GM12878 (cell line): ENCODE data around the gene SLC9B1. TPM values are rescaled to one million over a fixed set of nuclear protein-coding genes. Genes with fewer than 3 reads are reported as not detected.

Experiments
- BRCA1 ChIP-seq: IDR thresholded peaks from 2 replicates; pipeline ENCODE4 v1.6.1; 2011; ENCODE audit warnings: low read depth, low read length, improper control_type of control experiment
- CBX5 ChIP-seq: sonication (generic); IDR thresholded peaks from 2 replicates; pipeline ENCODE4 v1.6.1; 2016; ENCODE audit warnings: low read depth, moderate library complexity, mild to moderate bottlenecking, inconsistent platforms
- CEBPB ChIP-seq, 2 experiments: fragments of 150-350 bp in 1 of 2; IDR thresholded peaks; 2 replicates each; pipeline ENCODE4 v1.6.1; 2012 to 2014; ENCODE audit warnings: low read depth in 2 of 2, low read length in 2 of 2, borderline replicate concordance in 1 of 2, inconsistent platforms in 1 of 2
- EP300 ChIP-seq, 2 experiments: fragments of 150-350 bp in 1 of 2; IDR thresholded peaks; 2 replicates each; pipeline ENCODE4 v1.6.1; 2011 to 2012; ENCODE audit warnings: low read depth in 2 of 2, low read length in 2 of 2, borderline replicate concordance in 1 of 2, improper control_type of control experiment in 1 of 2, inconsistent platforms in 1 of 2; ENCODE audit not compliant: control insufficient read depth in 1 of 2
- EZH2 ChIP-seq: IDR thresholded peaks from 2 replicates; pipeline ENCODE4 v1.6.1; 2012; ENCODE audit warnings: low read depth, mild to moderate bottlenecking, control low read depth, inconsistent platforms, low read length, borderline replicate concordance; ENCODE audit not compliant: control insufficient read depth
- FOXM1 ChIP-seq: IDR thresholded peaks from 2 replicates; pipeline ENCODE4 v1.6.1; 2012; ENCODE audit warnings: low read depth, mild to moderate bottlenecking, inconsistent platforms, low read length, moderate library complexity
- KAT2A ChIP-seq: conservative IDR thresholded peaks from 2 replicates; pipeline ENCODE4 v1.6.1; 2011; ENCODE audit warnings: low read depth, low read length; ENCODE audit not compliant: control insufficient read depth
- LARP7 ChIP-seq: fragments of 450-650 bp; IDR thresholded peaks from 2 replicates; pipeline ENCODE4 v1.6.1; 2017; ENCODE audit warnings: mild to moderate bottlenecking
- MYB ChIP-seq: fragments of 150-350 bp; IDR thresholded peaks from 2 replicates; pipeline ENCODE4 v1.6.1; 2014; ENCODE audit warnings: mild to moderate bottlenecking, low read depth, low read length, borderline replicate concordance
- NR2C1 ChIP-seq: fragments of 450-650 bp; IDR thresholded peaks from 2 replicates; pipeline ENCODE4 v1.6.1; 2017; ENCODE audit warnings: antibody characterized with exemption, mild to moderate bottlenecking, moderate library complexity
- NR2C2 ChIP-seq: IDR thresholded peaks from 2 replicates; pipeline ENCODE4 v1.6.1; 2011; ENCODE audit warnings: borderline replicate concordance, low read depth; ENCODE audit not compliant: control insufficient read depth, insufficient read length
- RAD21 ChIP-seq: IDR thresholded peaks from 2 replicates; pipeline ENCODE4 v1.6.1; 2011; ENCODE audit warnings: mild to moderate bottlenecking, low read depth, low read length, moderate library complexity; ENCODE audit not compliant: insufficient read depth
- RAD51 ChIP-seq: fragments of 450-650 bp; IDR thresholded peaks from 2 replicates; pipeline ENCODE4 v1.6.1; 2016; ENCODE audit warnings: moderate library complexity, mild to moderate bottlenecking, inconsistent platforms
- RBBP5 ChIP-seq: fragments of 200-600 bp; sonication (generic); conservative IDR thresholded peaks from 2 replicates; pipeline ENCODE4 v1.6.1; 2016
- SMC3 ChIP-seq: IDR thresholded peaks from 2 replicates; pipeline ENCODE4 v1.6.1; 2011; ENCODE audit warnings: low read length, improper control_type of control experiment, borderline replicate concordance
- SPI1 ChIP-seq: IDR thresholded peaks from 2 replicates; pipeline ENCODE4 v1.6.1; 2011; ENCODE audit warnings: low read depth, mild to moderate bottlenecking, low read length, moderate library complexity, borderline replicate concordance; ENCODE audit not compliant: insufficient read depth
- SRF ChIP-seq, 2 experiments: IDR thresholded peaks; 2 replicates each; pipeline ENCODE4 v1.6.1; 2011; ENCODE audit warnings: low read depth in 2 of 2, low read length in 2 of 2, mild to moderate bottlenecking in 1 of 2, moderate library complexity in 1 of 2
- SUPT20H ChIP-seq: IDR thresholded peaks from 2 replicates; pipeline ENCODE4 v1.6.1; 2011; ENCODE audit warnings: low read depth, mild to moderate bottlenecking, low read length, moderate library complexity, borderline replicate concordance; ENCODE audit not compliant: control insufficient read depth
- TCF7 ChIP-seq: IDR thresholded peaks from 2 replicates; pipeline ENCODE4 v1.6.1; 2014; ENCODE audit warnings: antibody characterized with exemption, borderline replicate concordance
- ZNF24 ChIP-seq: fragments of 450-650 bp; IDR thresholded peaks from 2 replicates; pipeline ENCODE4 v1.6.1; 2017; ENCODE audit warnings: antibody characterized with exemption, mild to moderate bottlenecking
- ZSCAN29 ChIP-seq: fragments of 450-650 bp; IDR thresholded peaks from 2 replicates; pipeline ENCODE4 v1.6.1; 2017; ENCODE audit warnings: mild to moderate bottlenecking, moderate library complexity
- polyA plus RNA-seq, 11 experiments: library from polyadenylated mRNA; depleted of rRNA in 4 of 11; unstranded in 6 of 11; stranded (reverse) in 5 of 11; fragments of >200 nt; fragmentation: Nextera tagmentation in 4 of 11; fragmentation: Illumina TruSeq in 1 of 11; extraction: Ambion mirVana in 4 of 11; extraction: Trizol in 1 of 11; gene quantifications; 1 replicate in 1 of 11; 2 replicates in 10 of 11; pipeline versions ENCODE4 v1.2.1 to v1.2.3, GENCODE V29; 2011 to 2016; ENCODE audit warnings: inconsistent platforms in 2 of 11, missing spikeins in 2 of 11, low read depth in 1 of 11
- total RNA-seq, 4 experiments: library from RNA; depleted of rRNA in 3 of 4; stranded (reverse); fragments of >200 nt in 3 of 4; fragmentation: Illumina TruSeq in 1 of 4; extraction: Trizol in 1 of 4; gene quantifications; 2 replicates each; pipeline versions ENCODE4 v1.2.1 to v1.2.3, GENCODE V29; 2013 to 2021
- TF ChIP-seq, protein P1 (sequence below): fragments of 450-650 bp; IDR thresholded peaks from 2 replicates; pipeline ENCODE4 v1.6.1; 2017; ENCODE audit warnings: borderline replicate concordance
- TF ChIP-seq, protein P2 (sequence below): fragments of 450-650 bp; IDR thresholded peaks from 2 replicates; pipeline ENCODE4 v1.6.1; 2018; ENCODE audit warnings: borderline replicate concordance, mild to moderate bottlenecking; ENCODE audit not compliant: partially characterized antibody
- TF ChIP-seq, protein P3 (sequence below): fragments of 450-650 bp; IDR thresholded peaks from 2 replicates; pipeline ENCODE4 v1.6.1; 2014; ENCODE audit warnings: mild to moderate bottlenecking

SLC9B1 gene
- total and polyA plus RNA-seq, 10 of the 15 experiments (the other 5 are each of a cell fraction or from before 2014, with no cell fraction given): 1.0 to 3.5 (median 1.8) TPM

DNA sequence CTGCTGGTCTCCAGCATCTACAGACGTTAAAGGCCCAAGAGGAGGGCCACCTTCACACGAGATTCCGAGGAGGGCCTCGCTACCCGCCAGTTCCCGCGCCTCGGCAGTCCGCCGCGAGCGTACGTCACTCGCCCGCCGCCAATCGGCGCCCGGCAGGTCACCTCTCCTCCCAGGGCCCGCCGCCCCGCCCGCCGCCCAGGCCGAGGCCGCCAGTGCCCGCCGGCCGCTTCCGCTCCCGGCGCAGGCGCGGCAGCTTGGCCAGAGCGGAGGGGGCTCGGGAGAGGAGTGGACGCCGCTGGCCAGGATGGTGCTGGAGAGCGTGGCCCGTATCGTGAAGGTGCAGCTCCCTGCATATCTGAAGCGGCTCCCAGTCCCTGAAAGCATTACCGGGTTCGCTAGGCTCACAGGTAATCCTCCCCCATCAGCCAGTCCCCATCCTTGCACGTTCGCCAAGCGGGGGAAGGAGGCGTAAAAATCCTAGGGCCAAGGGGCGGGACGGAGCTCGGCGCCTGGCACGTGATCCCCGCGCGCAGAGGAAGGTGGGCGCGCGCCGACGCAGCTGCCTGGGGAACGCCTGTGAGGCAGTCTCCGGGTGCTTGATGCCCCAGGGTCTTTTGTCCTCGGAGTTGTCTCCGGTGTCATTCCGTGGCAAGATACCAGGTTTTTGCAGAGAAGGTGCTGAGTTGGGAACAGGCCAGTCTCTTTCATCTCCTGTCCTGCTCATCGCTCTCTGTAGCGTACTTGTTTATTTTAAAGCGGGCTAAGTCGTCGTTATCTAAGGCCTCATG is 150.5 kb downstream of the SLC9B1 start, which contains the start of gene CISD2 (continued):
- TF ChIP-seq, protein P1, sequence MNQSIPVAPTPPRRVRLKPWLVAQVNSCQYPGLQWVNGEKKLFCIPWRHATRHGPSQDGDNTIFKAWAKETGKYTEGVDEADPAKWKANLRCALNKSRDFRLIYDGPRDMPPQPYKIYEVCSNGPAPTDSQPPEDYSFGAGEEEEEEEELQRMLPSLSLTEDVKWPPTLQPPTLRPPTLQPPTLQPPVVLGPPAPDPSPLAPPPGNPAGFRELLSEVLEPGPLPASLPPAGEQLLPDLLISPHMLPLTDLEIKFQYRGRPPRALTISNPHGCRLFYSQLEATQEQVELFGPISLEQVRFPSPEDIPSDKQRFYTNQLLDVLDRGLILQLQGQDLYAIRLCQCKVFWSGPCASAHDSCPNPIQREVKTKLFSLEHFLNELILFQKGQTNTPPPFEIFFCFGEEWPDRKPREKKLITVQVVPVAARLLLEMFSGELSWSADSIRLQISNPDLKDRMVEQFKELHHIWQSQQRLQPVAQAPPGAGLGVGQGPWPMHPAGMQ: no peak
- peak; percentile 59; the same call in 1 of the 2 replicates for TF ChIP-seq ZNF24
- TF ChIP-seq EZH2: no peak
- TF ChIP-seq, protein P2, sequence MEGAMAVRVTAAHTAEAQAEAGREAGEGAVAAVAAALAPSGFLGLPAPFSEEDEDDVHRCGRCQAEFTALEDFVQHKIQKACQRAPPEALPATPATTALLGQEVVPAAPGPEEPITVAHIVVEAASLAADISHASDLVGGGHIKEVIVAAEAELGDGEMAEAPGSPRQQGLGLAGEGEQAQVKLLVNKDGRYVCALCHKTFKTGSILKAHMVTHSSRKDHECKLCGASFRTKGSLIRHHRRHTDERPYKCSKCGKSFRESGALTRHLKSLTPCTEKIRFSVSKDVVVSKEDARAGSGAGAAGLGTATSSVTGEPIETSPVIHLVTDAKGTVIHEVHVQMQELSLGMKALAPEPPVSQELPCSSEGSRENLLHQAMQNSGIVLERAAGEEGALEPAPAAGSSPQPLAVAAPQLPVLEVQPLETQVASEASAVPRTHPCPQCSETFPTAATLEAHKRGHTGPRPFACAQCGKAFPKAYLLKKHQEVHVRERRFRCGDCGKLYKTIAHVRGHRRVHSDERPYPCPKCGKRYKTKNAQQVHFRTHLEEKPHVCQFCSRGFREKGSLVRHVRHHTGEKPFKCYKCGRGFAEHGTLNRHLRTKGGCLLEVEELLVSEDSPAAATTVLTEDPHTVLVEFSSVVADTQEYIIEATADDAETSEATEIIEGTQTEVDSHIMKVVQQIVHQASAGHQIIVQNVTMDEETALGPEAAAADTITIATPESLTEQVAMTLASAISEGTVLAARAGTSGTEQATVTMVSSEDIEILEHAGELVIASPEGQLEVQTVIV: no peak
- TF ChIP-seq RBBP5: no peak
- TF ChIP-seq, protein P3, sequence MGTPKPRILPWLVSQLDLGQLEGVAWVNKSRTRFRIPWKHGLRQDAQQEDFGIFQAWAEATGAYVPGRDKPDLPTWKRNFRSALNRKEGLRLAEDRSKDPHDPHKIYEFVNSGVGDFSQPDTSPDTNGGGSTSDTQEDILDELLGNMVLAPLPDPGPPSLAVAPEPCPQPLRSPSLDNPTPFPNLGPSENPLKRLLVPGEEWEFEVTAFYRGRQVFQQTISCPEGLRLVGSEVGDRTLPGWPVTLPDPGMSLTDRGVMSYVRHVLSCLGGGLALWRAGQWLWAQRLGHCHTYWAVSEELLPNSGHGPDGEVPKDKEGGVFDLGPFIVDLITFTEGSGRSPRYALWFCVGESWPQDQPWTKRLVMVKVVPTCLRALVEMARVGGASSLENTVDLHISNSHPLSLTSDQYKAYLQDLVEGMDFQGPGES: no peak
- 0 out of 2 replicates have a peak, but pooled peaks have one; percentile 10 for TF ChIP-seq SMC3
- TF ChIP-seq RAD51: peak; percentile 90
- no peak for TF ChIP-seq ZSCAN29
- TF ChIP-seq SRF (IDR thresholded peaks at IDR 0.05; ENCODE audit: low read depth in 2 of 2, low read length in 2 of 2): no peak
- TF ChIP-seq CEBPB (IDR thresholded peaks at IDR 0.05; ENCODE audit: borderline replicate concordance in 1 of 2, low read depth in 2 of 2, low read length in 2 of 2): no peak
- no peak for TF ChIP-seq KAT2A
- peak; percentile 90 for TF ChIP-seq LARP7
- no peak for TF ChIP-seq NR2C2
- TF ChIP-seq SUPT20H: no peak
- TF ChIP-seq SPI1: no peak
- no peak for TF ChIP-seq MYB
- TF ChIP-seq RAD21: no peak
- TF ChIP-seq CBX5: no peak
- TF ChIP-seq TCF7: no peak
- TF ChIP-seq FOXM1: no peak; the same call in 1 of the 2 replicates
- TF ChIP-seq NR2C1: 0 out of 2 replicates have a peak, but pooled peaks have one; percentile 36
- peak; percentile 37; the same call in 1 of the 2 replicates for TF ChIP-seq BRCA1
- 0 out of 4 replicates have a peak, but pooled peaks of 1 of the 2 experiments have one; percentile 18 for TF ChIP-seq EP300 (IDR thresholded peaks at IDR 0.05; ENCODE audit: borderline replicate concordance in 1 of 2, control insufficient read depth in 1 of 2, low read depth in 2 of 2, low read length in 2 of 2)
